H9 (cell line): Measurements from ENCODE around the gene DUOX1. TPM values are rescaled to one million over a fixed set of nuclear protein-coding genes. Genes with fewer than 3 reads are reported as not detected.

Experiments
- DNase-seq: peaks from one replicate; pipeline ENCODE4 v3.0.0-alpha.2; 2017
- H2AFZ ChIP-seq: one replicate; pipeline ENCODE4 v1.6.1; 2013; ENCODE audit warnings: mild to moderate bottlenecking, low read length, control low read depth, moderate library complexity
- H2AK5ac ChIP-seq: 2 replicates; pipeline ENCODE4 v1.6.1; 2013; ENCODE audit warnings: low read length, control low read depth, mixed read lengths; ENCODE audit not compliant: insufficient read length
- H2BK120ac ChIP-seq: one replicate; pipeline ENCODE4 v1.6.1; 2013; ENCODE audit warnings: low read depth, mild to moderate bottlenecking, low read length, control low read depth, inconsistent platforms; ENCODE audit not compliant: poor library complexity, severe bottlenecking
- H2BK12ac ChIP-seq: 2 replicates; pipeline ENCODE4 v1.6.1; 2013; ENCODE audit warnings: low read length, control low read depth, mixed read lengths, low read depth; ENCODE audit not compliant: insufficient read length
- H2BK15ac ChIP-seq: 2 replicates; pipeline ENCODE4 v1.6.1; 2013; ENCODE audit warnings: low read depth, low read length, control low read depth
- H2BK20ac ChIP-seq: one replicate; pipeline ENCODE4 v1.6.1; 2013; ENCODE audit warnings: low read depth, mild to moderate bottlenecking, low read length, control low read depth, inconsistent platforms; ENCODE audit not compliant: poor library complexity, severe bottlenecking
- H2BK5ac ChIP-seq: 2 replicates; pipeline ENCODE4 v1.6.1; 2013; ENCODE audit warnings: low read length, control low read depth, mixed read lengths; ENCODE audit not compliant: insufficient read length
- H3K14ac ChIP-seq: 2 replicates; pipeline ENCODE4 v1.6.1; 2013; ENCODE audit warnings: low read length, control low read depth; ENCODE audit not compliant: insufficient read depth
- H3K18ac ChIP-seq: 2 replicates; pipeline ENCODE4 v1.6.1; 2013; ENCODE audit warnings: low read depth, mild to moderate bottlenecking, mixed read lengths, low read length, control low read depth; ENCODE audit not compliant: insufficient read length
- H3K23ac ChIP-seq: 2 replicates; pipeline ENCODE4 v1.6.1; 2013; ENCODE audit warnings: low read length, control low read depth, mixed read lengths, low read depth; ENCODE audit not compliant: insufficient read length
- H3K23me2 ChIP-seq: 2 replicates; pipeline ENCODE4 v1.6.1; 2013; ENCODE audit warnings: low read depth, mild to moderate bottlenecking, mixed read lengths, low read length, control low read depth; ENCODE audit not compliant: insufficient read length, poor library complexity, severe bottlenecking
- H3K27ac ChIP-seq: 2 replicates; pipeline ENCODE4 v1.5.1; 2013; ENCODE audit warnings: low read length, control low read depth, mixed read lengths, low read depth; ENCODE audit not compliant: insufficient read length
- H3K27me3 ChIP-seq: 2 replicates; pipeline ENCODE4 v1.6.1; 2013; ENCODE audit warnings: low read length, control low read depth, inconsistent platforms; ENCODE audit not compliant: insufficient read depth
- H3K4ac ChIP-seq: 2 replicates; pipeline ENCODE4 v1.6.1; 2013; ENCODE audit warnings: low read depth, mild to moderate bottlenecking, control low read depth, inconsistent platforms, low read length, moderate library complexity
- H3K4me1 ChIP-seq: 2 replicates; pipeline ENCODE4 v1.6.1; 2013; ENCODE audit warnings: low read length, control low read depth, inconsistent platforms; ENCODE audit not compliant: insufficient read depth
- H3K4me2 ChIP-seq: 2 replicates; pipeline ENCODE4 v1.6.1; 2013; ENCODE audit warnings: low read length, control low read depth, mixed read lengths; ENCODE audit not compliant: insufficient read length, insufficient read depth
- H3K56ac ChIP-seq: 2 replicates; pipeline ENCODE4 v1.6.1; 2013; ENCODE audit warnings: low read depth, mild to moderate bottlenecking, mixed read lengths, low read length, control low read depth; ENCODE audit not compliant: insufficient read length
- H3K79me1 ChIP-seq: 2 replicates; pipeline ENCODE4 v1.6.1; 2013; ENCODE audit warnings: low read depth, mild to moderate bottlenecking, moderate library complexity, low read length, control low read depth, inconsistent platforms; ENCODE audit not compliant: insufficient read depth, poor library complexity, severe bottlenecking
- H3K79me2 ChIP-seq: 2 replicates; pipeline ENCODE4 v1.6.1; 2013; ENCODE audit warnings: low read length, control low read depth, inconsistent platforms; ENCODE audit not compliant: insufficient read depth
- H3K9ac ChIP-seq: 2 replicates; pipeline ENCODE4 v1.6.1; 2013; ENCODE audit warnings: low read length, control low read depth, mixed read lengths; ENCODE audit not compliant: insufficient read length; ENCODE audit errors: extremely low read depth
- H3K9me3 ChIP-seq: one replicate; pipeline ENCODE4 v1.6.1; 2013; ENCODE audit warnings: low read depth, low read length, inconsistent platforms; ENCODE audit not compliant: control insufficient read depth
- H3T11ph ChIP-seq: one replicate; pipeline ENCODE4 v1.6.1; 2013; ENCODE audit warnings: mild to moderate bottlenecking, low read length, control low read depth, inconsistent platforms
- H4K20me1 ChIP-seq: one replicate; pipeline ENCODE4 v1.6.1; 2013; ENCODE audit not compliant: control insufficient read depth, insufficient read length, insufficient read depth
- H4K5ac ChIP-seq: 2 replicates; pipeline ENCODE4 v1.6.1; 2013; ENCODE audit warnings: low read depth, mild to moderate bottlenecking, mixed read lengths, low read length, control low read depth; ENCODE audit not compliant: insufficient read length
- H4K8ac ChIP-seq: replicated peaks from 2 replicates; pipeline ENCODE4 v1.6.1; 2013; ENCODE audit warnings: low read length, control low read depth, mixed read lengths, low read depth; ENCODE audit not compliant: insufficient read length
- H4K91ac ChIP-seq: 2 replicates; pipeline ENCODE4 v1.6.1; 2013; ENCODE audit warnings: low read depth, mild to moderate bottlenecking, moderate library complexity, mixed read lengths, low read length, control low read depth; ENCODE audit not compliant: insufficient read length
- H3K27ac Mint-ChIP-seq, 3 experiments: 2 replicates in 2 of 3; 3 replicates in 1 of 3; pipeline ENCODE4 v1.8.0; 2020 to 2021; ENCODE audit warnings: mixed read lengths in 3 of 3, mild to moderate bottlenecking in 1 of 3, moderate library complexity in 1 of 3
- H3K27me3 Mint-ChIP-seq: 2 replicates; pipeline ENCODE4 v1.8.0; 2021; ENCODE audit warnings: low read depth, mild to moderate bottlenecking, moderate library complexity, mixed read lengths
- H3K36me3 Mint-ChIP-seq, 3 experiments: 2 replicates in 2 of 3; 3 replicates in 1 of 3; pipeline ENCODE4 v1.8.0; 2020 to 2021; ENCODE audit warnings: low read depth in 3 of 3, mixed read lengths in 3 of 3; ENCODE audit not compliant: insufficient read depth in 1 of 3
- H3K4me1 Mint-ChIP-seq, 2 experiments: 2 replicates each; pipeline ENCODE4 v1.8.0; 2020; ENCODE audit warnings: mixed read lengths in 2 of 2
- H3K4me3 Mint-ChIP-seq, 2 experiments: 2 replicates in 1 of 2; 3 replicates in 1 of 2; pipeline ENCODE4 v1.8.0; 2020 to 2021; ENCODE audit warnings: mild to moderate bottlenecking in 2 of 2, mixed read lengths in 2 of 2, moderate library complexity in 1 of 2
- H3K9me3 Mint-ChIP-seq, 2 experiments: 2 replicates in 1 of 2; 3 replicates in 1 of 2; pipeline ENCODE4 v1.8.0; 2020; ENCODE audit warnings: mild to moderate bottlenecking in 2 of 2, mixed read lengths in 2 of 2, moderate library complexity in 1 of 2
- CTCF ChIP-seq: fragments of 200-600 bp; sonication (generic); conservative IDR thresholded peaks from 3 replicates; pipeline ENCODE4 v1.8.0; 2021; ENCODE audit warnings: antibody characterized with exemption, mild to moderate bottlenecking
- WGBS: extraction: QIAGEN DNeasy Blood & Tissue Kit; methylation state at CpG from one replicate; pipeline ENCODE4 v1.1.7; 2013; ENCODE audit warnings: missing lambda C conversion rate, low lambda C conversion rate, mixed read lengths; ENCODE audit not compliant: insufficient read length; ENCODE audit errors: extremely low coverage; 5-methylcytosine and 5-hydroxymethylcytosine counted together
- total RNA-seq: library from RNA; stranded (reverse); gene quantifications from 2 replicates; pipeline ENCODE4 v1.2.1, GENCODE V29; 2021

Gene DUOX1
- total RNA-seq, 1 experiment from 2014 or later = 2.6 TPM

- peaks cover 19% of the 10 kb centered on the region for H3K4me1 ChIP-seq
- no peak overlapping the region for H2BK20ac ChIP-seq
- no peak overlapping the region for H3K4me2 ChIP-seq
- H3K9me3 ChIP-seq = no peaks in the 10 kb centered on the region
- Mint-ChIP-seq H3K9me3 (no peaks in the 10 kb centered on the region; a peak in 1 of 5 replicates), H3K4me1 (peaks cover 35 to 39% of the 10 kb centered on the region in 2 experiments), H3K27me3 (no peaks in the 10 kb centered on the region), H3K27ac (no peak overlapping the region), H3K4me3 (no peak overlapping the region), H3K36me3 (peaks cover 18 to 32% (median 28%) of the 10 kb centered on the region in 3 experiments; a peak in 6 of 7 replicates)
- no peak overlapping the region for H2BK5ac ChIP-seq
- no peak overlapping the region for H2BK120ac ChIP-seq
- no peak overlapping the region for H3K14ac ChIP-seq
- no peak overlapping the region for H3K23ac ChIP-seq
- no peak overlapping the region for H2BK15ac ChIP-seq
- no peaks in the 10 kb centered on the region for H3K23me2 ChIP-seq
- no peak overlapping the region for H3K18ac ChIP-seq
- no peak overlapping the region for H4K8ac ChIP-seq
- no peak overlapping the region for H3K27ac ChIP-seq
- H4K5ac ChIP-seq = no peak overlapping the region
- no peak overlapping the region for H3K9ac ChIP-seq
- DNase-seq = peak; percentile 81
- no peak overlapping the region for H3T11ph ChIP-seq
- H3K27me3 ChIP-seq = no peaks in the 10 kb centered on the region
- H3K4ac ChIP-seq = no peak overlapping the region
- H2AFZ ChIP-seq = no peak overlapping the region
- H3K79me2 ChIP-seq = no peaks in the 10 kb centered on the region; the same call in 1 of the 2 replicates
- H3K79me1 ChIP-seq = no peaks in the 10 kb centered on the region
- peak; percentile 77 for TF ChIP-seq CTCF
- no peak overlapping the region for H3K56ac ChIP-seq
- no peaks in the 10 kb centered on the region for H4K20me1 ChIP-seq
- no CpG with 5 or more reads among the region's 13 CpGs for whole genome bisulfite sequencing
- no peak overlapping the region for H2BK12ac ChIP-seq
- H2AK5ac ChIP-seq = no peak overlapping the region
- H4K91ac ChIP-seq = no peak overlapping the region
Measured at GRCh38 chr15:45179221-45179985, 49.6 kb downstream of the DUOX1 start.
